Measurements from ENCODE around the gene PDLIM4. TPM values are rescaled to one million over a fixed set of nuclear protein-coding genes. Genes with fewer than 3 reads are reported as not detected.

The PDLIM4 gene
- total RNA-seq, 1 donor: 67.7 TPM

GRCh38 chr5:132215329-132215728 lies 42.2 kb upstream of the PDLIM4 start:
- peak; percentile 98 for DNase-seq (ENCODE audit: insufficient read length, low spot score, missing footprints)
- Histone ChIP-seq H2AFZ (ENCODE audit: low read length) (peak overlapping the region; percentile 20), H3K4me1 (ENCODE audit: insufficient read depth, low read length) (peaks cover 13% of the 10 kb centered on the region), H3K27ac (ENCODE audit: low read depth, low read length) (peak overlapping the region; percentile 92), H4K20me1 (ENCODE audit: insufficient read depth, low read length) (peaks cover 7% of the 10 kb centered on the region), H3K27me3 (ENCODE audit: insufficient read depth, low read length) (no peaks in the 10 kb centered on the region), H3K4me2 (ENCODE audit: insufficient read depth, low read length) (peak overlapping the region; percentile 20), H3K36me3 (ENCODE audit: insufficient read depth, low read length) (peaks cover 67% of the 10 kb centered on the region), H3K4me3 (ENCODE audit: insufficient read depth, low read length) (no peak overlapping the region), H3K79me2 (ENCODE audit: insufficient read depth, low read length) (peaks cover 44% of the 10 kb centered on the region), H3K9me3 (ENCODE audit: low read depth, low read length) (no peaks in the 10 kb centered on the region)
- TF ChIP-seq CTCF (IDR thresholded peaks at IDR 0.05; ENCODE audit: extremely low read depth, low read depth, low read length): no peak

- Histone ChIP-seq H3K4me1 (ENCODE audit: insufficient read depth, low read length) (peaks cover 34% of the 10 kb centered on the region), H3K79me2 (ENCODE audit: insufficient read depth, low read length) (peaks cover 71% of the 10 kb centered on the region), H4K20me1 (ENCODE audit: insufficient read depth, low read length) (peaks cover 27% of the 10 kb centered on the region)
Measured at GRCh38 chr5:132218321-132218720, 39.2 kb upstream of the PDLIM4 start.

GRCh38 chr5:132219289-132219970 lies 38.1 kb upstream of the PDLIM4 start:
- Histone ChIP-seq H3K27me3 (ENCODE audit: insufficient read depth, low read length) (no peaks in the 10 kb centered on the region), H3K4me2 (ENCODE audit: insufficient read depth, low read length) (no peak overlapping the region), H3K36me3 (ENCODE audit: insufficient read depth, low read length) (peaks cover 28% of the 10 kb centered on the region), H3K9me3 (ENCODE audit: low read depth, low read length) (no peaks in the 10 kb centered on the region), H3K4me3 (ENCODE audit: insufficient read depth, low read length) (no peak overlapping the region), H2AFZ (ENCODE audit: low read length) (no peak overlapping the region), H4K20me1 (ENCODE audit: insufficient read depth, low read length) (peaks cover 38% of the 10 kb centered on the region), H3K27ac (ENCODE audit: low read depth, low read length) (no peak overlapping the region), H3K4me1 (ENCODE audit: insufficient read depth, low read length) (peaks cover 40% of the 10 kb centered on the region), H3K79me2 (ENCODE audit: insufficient read depth, low read length) (peaks cover 75% of the 10 kb centered on the region)
- no peak for DNase-seq (ENCODE audit: insufficient read length, low spot score, missing footprints)
- TF ChIP-seq CTCF (IDR thresholded peaks at IDR 0.05; ENCODE audit: extremely low read depth, low read depth, low read length): no peak

More at GRCh38 chr5:132218321-132218720, 39.2 kb upstream of the PDLIM4 start:
- peaks cover 39% of the 10 kb centered on the region for H3K36me3 ChIP-seq (ENCODE audit: insufficient read depth, low read length)
- no peaks in the 10 kb centered on the region for H3K27me3 ChIP-seq (ENCODE audit: insufficient read depth, low read length)
- H3K4me2 ChIP-seq (ENCODE audit: insufficient read depth, low read length): no peak overlapping the region
- no peak for TF ChIP-seq CTCF (IDR thresholded peaks at IDR 0.05; ENCODE audit: extremely low read depth, low read depth, low read length)
- no peak overlapping the region for H3K4me3 ChIP-seq (ENCODE audit: insufficient read depth, low read length)
- DNase-seq (ENCODE audit: insufficient read length, low spot score, missing footprints): no peak
- no peak overlapping the region for H3K27ac ChIP-seq (ENCODE audit: low read depth, low read length)
- no peak overlapping the region for H2AFZ ChIP-seq (ENCODE audit: low read length)
- H3K9me3 ChIP-seq (ENCODE audit: low read depth, low read length): no peaks in the 10 kb centered on the region

GRCh38 chr5:132219981-132220380 lies 37.5 kb upstream of the PDLIM4 start:
- H3K4me1 ChIP-seq (ENCODE audit: insufficient read depth, low read length): peaks cover 40% of the 10 kb centered on the region
- peaks cover 41% of the 10 kb centered on the region for H4K20me1 ChIP-seq (ENCODE audit: insufficient read depth, low read length)
- no peaks in the 10 kb centered on the region for H3K9me3 ChIP-seq (ENCODE audit: low read depth, low read length)
- H2AFZ ChIP-seq (ENCODE audit: low read length): no peak overlapping the region
- H3K4me3 ChIP-seq (ENCODE audit: insufficient read depth, low read length): no peak overlapping the region
- peaks cover 22% of the 10 kb centered on the region for H3K36me3 ChIP-seq (ENCODE audit: insufficient read depth, low read length)
- no peak for DNase-seq (ENCODE audit: insufficient read length, low spot score, missing footprints)
- H3K27ac ChIP-seq (ENCODE audit: low read depth, low read length): no peak overlapping the region
- peaks cover 74% of the 10 kb centered on the region for H3K79me2 ChIP-seq (ENCODE audit: insufficient read depth, low read length)
- H3K4me2 ChIP-seq (ENCODE audit: insufficient read depth, low read length): no peak overlapping the region
- no peaks in the 10 kb centered on the region for H3K27me3 ChIP-seq (ENCODE audit: insufficient read depth, low read length)
- no peak for TF ChIP-seq CTCF (IDR thresholded peaks at IDR 0.05; ENCODE audit: extremely low read depth, low read depth, low read length)
